RPMI7951 (cell line): ENCODE measurements around the gene CHGA. TPM values are rescaled to one million over a fixed set of nuclear protein-coding genes. Genes with fewer than 3 reads are reported as not detected.

ENCODE experiments used
- DNase-seq: peaks from one replicate; pipeline ENCODE4 v3.0.0-alpha.2; 2012; ENCODE audit warnings: low read depth
- total RNA-seq: library from RNA; depleted of rRNA; stranded (reverse); fragments of >200 nt; shearing (Covaris generic); gene quantifications from 2 replicates; pipeline ENCODE4 v1.2.3, GENCODE V29; 2014

CHGA gene
- total RNA-seq, 1 experiment from 2014 or later: not detected

- DNase-seq: no peak
Measured at GRCh38 chr14:92903359-92903758, 19.6 kb upstream of the CHGA start.

- DNase-seq: no peak
Measured at GRCh38 chr14:92905667-92906066, 17.3 kb upstream of the CHGA start.

- no peak for DNase-seq
Measured at GRCh38 chr14:92906420-92906819, 16.5 kb upstream of the CHGA start.

- DNase-seq: no peak
Measured at GRCh38 chr14:92906823-92907222, 16.1 kb upstream of the CHGA start.

GRCh38 chr14:92907316-92907911 lies 15.5 kb upstream of the CHGA start:
- DNase-seq: no peak

- peak; percentile 19 for DNase-seq
Measured at GRCh38 chr14:92914087-92914656, 8.8 kb upstream of the CHGA start.

GRCh38 chr14:92916201-92916600 lies 6.7 kb upstream of the CHGA start:
- no peak for DNase-seq

GRCh38 chr14:92917041-92917940 lies 5.7 kb upstream of the CHGA start:
- DNase-seq: no peak

GRCh38 chr14:92917956-92918355 lies 5.0 kb upstream of the CHGA start:
- no peak for DNase-seq

GRCh38 chr14:92920001-92920400 lies 2.9 kb upstream of the CHGA start:
- DNase-seq: no peak

GRCh38 chr14:92922155-92922735 lies 705 bp upstream of the CHGA start:
- no peak for DNase-seq

- no peak for DNase-seq
Measured at GRCh38 chr14:92923744-92924103, 774 bp downstream of the CHGA start.

GRCh38 chr14:92924247-92924646 lies 1.3 kb downstream of the CHGA start:
- no peak for DNase-seq

GRCh38 chr14:92925446-92925845 lies 2.5 kb downstream of the CHGA start:
- no peak for DNase-seq

GRCh38 chr14:92926180-92926845 lies 3.4 kb downstream of the CHGA start:
- no peak for DNase-seq

- DNase-seq: no peak
Measured at GRCh38 chr14:92926931-92927330, 4.0 kb downstream of the CHGA start.

GRCh38 chr14:92927349-92928257 lies 4.7 kb downstream of the CHGA start:
- no peak for DNase-seq

GRCh38 chr14:92928258-92928629 lies 5.3 kb downstream of the CHGA start:
- DNase-seq: no peak

- no peak for DNase-seq
Measured at GRCh38 chr14:92928961-92929688, 6.2 kb downstream of the CHGA start.
